Measurements from ENCODE around the gene DNM3. TPM values are rescaled to one million over a fixed set of nuclear protein-coding genes. Genes with fewer than 3 reads are reported as not detected.

Gene DNM3
- total and polyA plus RNA-seq, 10 of the 15 experiments (the other 5 are each of a cell fraction or from before 2014, with no cell fraction given), result 0.03 to 1.5 (median 0.08) TPM; not detected in 3

DNA sequence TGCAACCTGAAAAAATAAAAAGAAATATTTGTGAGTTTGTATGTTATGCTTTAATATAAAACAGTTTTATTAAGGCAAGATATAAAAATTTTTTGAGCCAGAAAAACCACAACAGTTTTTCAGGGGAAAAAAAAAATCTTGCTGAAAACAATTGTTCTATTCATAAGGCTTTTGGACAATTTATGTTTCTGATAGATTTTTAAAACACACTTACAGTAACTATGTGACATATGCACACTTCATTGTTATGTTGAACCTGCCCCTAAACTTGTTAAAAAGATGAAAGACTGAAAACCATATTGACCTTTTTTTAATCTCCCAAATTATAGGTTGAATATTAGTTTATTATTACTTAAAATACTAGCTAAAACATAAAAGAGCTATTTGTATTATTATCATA, 299.3 kb downstream of the DNM3 start:
- SMC1A ChIA-PET (ENCODE audit: uncharacterized antibody, unreplicated experiment), result interaction anchor here (0.8 to 1.6 kb wide), 3 partner anchors 7 to 40 kb away, joined by 3 to 4 read pairs (median 3); no protein-coding TSS in a partner anchor
- Histone ChIP-seq H4K20me1 (ENCODE audit: control insufficient read depth, insufficient read depth) (no peaks in the 10 kb centered on the region), H3K4me2 (ENCODE audit: control insufficient read depth, insufficient read depth) (no peak overlapping the region), H3K9ac (ENCODE audit: control insufficient read depth, insufficient read depth, low read length) (no peak overlapping the region), H3K4me3 (no peak overlapping the region), H3K79me2 (ENCODE audit: control insufficient read depth, insufficient read depth, low read length) (no peaks in the 10 kb centered on the region), H3K27me3 (replicated peaks in 1 of 2; ENCODE audit: control insufficient read depth in 2 of 2, insufficient read depth in 2 of 2, low read length in 1 of 2) (no peaks in the 10 kb centered on the region), H3K36me3 (ENCODE audit: control insufficient read depth in 2 of 2, insufficient read depth in 2 of 2, low read length in 1 of 2) (no peaks in the 10 kb centered on the region), H3K4me1 (ENCODE audit: control insufficient read depth, insufficient read depth, low read length) (no peaks in the 10 kb centered on the region), H3K9me3 (replicated peaks; ENCODE audit: control insufficient read depth, insufficient read depth, low read length) (no peaks in the 10 kb centered on the region; the same call in 2 of the 3 replicates), H2AFZ (ENCODE audit: control insufficient read depth, low read depth, low read length) (no peak overlapping the region), H3K27ac (ENCODE audit: control insufficient read depth, insufficient read depth) (no peak overlapping the region)
- CTCF ChIA-PET, result interaction anchor here (1.1 kb wide), 1 partner anchor 50 kb away, joined by 3 read pairs; no protein-coding TSS in a partner anchor
- TF ChIP-seq EP300 (IDR thresholded peaks at IDR 0.05; ENCODE audit: borderline replicate concordance in 1 of 2, control insufficient read depth in 1 of 2, low read depth in 2 of 2, low read length in 2 of 2), result no peak
- no peak for TF ChIP-seq DPF2 (IDR thresholded peaks at IDR 0.05)
- no peak for TF ChIP-seq TCF3 (IDR thresholded peaks at IDR 0.05; ENCODE audit: borderline replicate concordance, insufficient read depth, low read depth, low read length)
- TF ChIP-seq, protein P1, sequence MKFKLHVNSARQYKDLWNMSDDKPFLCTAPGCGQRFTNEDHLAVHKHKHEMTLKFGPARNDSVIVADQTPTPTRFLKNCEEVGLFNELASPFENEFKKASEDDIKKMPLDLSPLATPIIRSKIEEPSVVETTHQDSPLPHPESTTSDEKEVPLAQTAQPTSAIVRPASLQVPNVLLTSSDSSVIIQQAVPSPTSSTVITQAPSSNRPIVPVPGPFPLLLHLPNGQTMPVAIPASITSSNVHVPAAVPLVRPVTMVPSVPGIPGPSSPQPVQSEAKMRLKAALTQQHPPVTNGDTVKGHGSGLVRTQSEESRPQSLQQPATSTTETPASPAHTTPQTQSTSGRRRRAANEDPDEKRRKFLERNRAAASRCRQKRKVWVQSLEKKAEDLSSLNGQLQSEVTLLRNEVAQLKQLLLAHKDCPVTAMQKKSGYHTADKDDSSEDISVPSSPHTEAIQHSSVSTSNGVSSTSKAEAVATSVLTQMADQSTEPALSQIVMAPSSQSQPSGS (IDR thresholded peaks at IDR 0.05; ENCODE audit: low read length), result no peak
- no peak for TF ChIP-seq CBX5 (IDR thresholded peaks at IDR 0.05; ENCODE audit: low read depth)
- TF ChIP-seq SRF (IDR thresholded peaks at IDR 0.05; ENCODE audit: low read depth in 2 of 2, low read length in 2 of 2), result no peak
- TF ChIP-seq, protein P2, sequence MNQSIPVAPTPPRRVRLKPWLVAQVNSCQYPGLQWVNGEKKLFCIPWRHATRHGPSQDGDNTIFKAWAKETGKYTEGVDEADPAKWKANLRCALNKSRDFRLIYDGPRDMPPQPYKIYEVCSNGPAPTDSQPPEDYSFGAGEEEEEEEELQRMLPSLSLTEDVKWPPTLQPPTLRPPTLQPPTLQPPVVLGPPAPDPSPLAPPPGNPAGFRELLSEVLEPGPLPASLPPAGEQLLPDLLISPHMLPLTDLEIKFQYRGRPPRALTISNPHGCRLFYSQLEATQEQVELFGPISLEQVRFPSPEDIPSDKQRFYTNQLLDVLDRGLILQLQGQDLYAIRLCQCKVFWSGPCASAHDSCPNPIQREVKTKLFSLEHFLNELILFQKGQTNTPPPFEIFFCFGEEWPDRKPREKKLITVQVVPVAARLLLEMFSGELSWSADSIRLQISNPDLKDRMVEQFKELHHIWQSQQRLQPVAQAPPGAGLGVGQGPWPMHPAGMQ (IDR thresholded peaks at IDR 0.05; ENCODE audit: borderline replicate concordance), result no peak
- no peak for TF ChIP-seq KLF5 (IDR thresholded peaks at IDR 0.05; ENCODE audit: partially characterized antibody)
- no peak for TF ChIP-seq ETV6 (conservative IDR thresholded peaks at IDR 0.05 in 1 of 2, IDR thresholded peaks at IDR 0.05 in 1 of 2; ENCODE audit: borderline replicate concordance in 1 of 2, low read depth in 1 of 2)
- no peak for TF ChIP-seq MEF2B (IDR thresholded peaks at IDR 0.05; ENCODE audit: partially characterized antibody, poor library complexity, severe bottlenecking)
- TF ChIP-seq RCOR1 (conservative IDR thresholded peaks at IDR 0.05; ENCODE audit: low read depth, low read length), result no peak
- no peak for TF ChIP-seq ZNF207 (IDR thresholded peaks at IDR 0.05; ENCODE audit: borderline replicate concordance)
- no peak for TF ChIP-seq RFX5 (IDR thresholded peaks at IDR 0.05; ENCODE audit: low read depth, low read length)
- no peak for TF ChIP-seq CHD1 (IDR thresholded peaks at IDR 0.05; ENCODE audit: low read depth, low read length)
- no peak for TF ChIP-seq JUND (IDR thresholded peaks at IDR 0.05; ENCODE audit: low read depth, low read length)
- intact Hi-C loops (cut with micrococcal nuclease; ENCODE audit: unreplicated experiment), result no loop called here
- DNase-seq (ENCODE audit: low read depth, low spot score), result no peak
- no peak for ATAC-seq
- RAD21 ChIA-PET (ENCODE audit: unreplicated experiment), result no interaction called here
- no peak for FAIRE-seq
- no TSS peak for BruUV-seq (replicated peaks)
- in situ Hi-C loops (cut with MboI), result no loop called here
- POLR2A ChIA-PET, result no interaction called here

Measured in GM12878 (cell line).